Bladder microvascular endothelial cell (primary cell): ENCODE data around the gene MYOF. TPM values are rescaled to one million over a fixed set of nuclear protein-coding genes. Genes with fewer than 3 reads are reported as not detected.

Experiments used
- total RNA-seq: library from RNA; depleted of rRNA; stranded (reverse); fragments of >200 nt; gene quantifications from 2 replicates; pipeline ENCODE4 v1.2.3, GENCODE V29; 2014

The MYOF gene, protein sequence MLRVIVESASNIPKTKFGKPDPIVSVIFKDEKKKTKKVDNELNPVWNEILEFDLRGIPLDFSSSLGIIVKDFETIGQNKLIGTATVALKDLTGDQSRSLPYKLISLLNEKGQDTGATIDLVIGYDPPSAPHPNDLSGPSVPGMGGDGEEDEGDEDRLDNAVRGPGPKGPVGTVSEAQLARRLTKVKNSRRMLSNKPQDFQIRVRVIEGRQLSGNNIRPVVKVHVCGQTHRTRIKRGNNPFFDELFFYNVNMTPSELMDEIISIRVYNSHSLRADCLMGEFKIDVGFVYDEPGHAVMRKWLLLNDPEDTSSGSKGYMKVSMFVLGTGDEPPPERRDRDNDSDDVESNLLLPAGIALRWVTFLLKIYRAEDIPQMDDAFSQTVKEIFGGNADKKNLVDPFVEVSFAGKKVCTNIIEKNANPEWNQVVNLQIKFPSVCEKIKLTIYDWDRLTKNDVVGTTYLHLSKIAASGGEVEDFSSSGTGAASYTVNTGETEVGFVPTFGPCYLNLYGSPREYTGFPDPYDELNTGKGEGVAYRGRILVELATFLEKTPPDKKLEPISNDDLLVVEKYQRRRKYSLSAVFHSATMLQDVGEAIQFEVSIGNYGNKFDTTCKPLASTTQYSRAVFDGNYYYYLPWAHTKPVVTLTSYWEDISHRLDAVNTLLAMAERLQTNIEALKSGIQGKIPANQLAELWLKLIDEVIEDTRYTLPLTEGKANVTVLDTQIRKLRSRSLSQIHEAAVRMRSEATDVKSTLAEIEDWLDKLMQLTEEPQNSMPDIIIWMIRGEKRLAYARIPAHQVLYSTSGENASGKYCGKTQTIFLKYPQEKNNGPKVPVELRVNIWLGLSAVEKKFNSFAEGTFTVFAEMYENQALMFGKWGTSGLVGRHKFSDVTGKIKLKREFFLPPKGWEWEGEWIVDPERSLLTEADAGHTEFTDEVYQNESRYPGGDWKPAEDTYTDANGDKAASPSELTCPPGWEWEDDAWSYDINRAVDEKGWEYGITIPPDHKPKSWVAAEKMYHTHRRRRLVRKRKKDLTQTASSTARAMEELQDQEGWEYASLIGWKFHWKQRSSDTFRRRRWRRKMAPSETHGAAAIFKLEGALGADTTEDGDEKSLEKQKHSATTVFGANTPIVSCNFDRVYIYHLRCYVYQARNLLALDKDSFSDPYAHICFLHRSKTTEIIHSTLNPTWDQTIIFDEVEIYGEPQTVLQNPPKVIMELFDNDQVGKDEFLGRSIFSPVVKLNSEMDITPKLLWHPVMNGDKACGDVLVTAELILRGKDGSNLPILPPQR (N-terminal part only)
- total RNA-seq = 145 and 254 TPM in 2 replicates

GRCh38 chr10:93482145-93482834 is at the start of gene MYOF:
MYOF (minus strand) TSS chr10:93482334; CDS start chr10:93482194, 140 bp downstream.

GRCh38 chr10:93496322-93497041 is 14.3 kb upstream of the MYOF start, which contains the start of gene CEP55:
CEP55 (plus strand) TSS chr10:93496612; CDS start chr10:93500052, 3,440 bp downstream.

Other genes with a start within 250 kb of the MYOF start
- gene CEP55, start 14.3 kb upstream of the MYOF start, total RNA-seq = 28.9 and 47.8 TPM in 2 replicates
- gene FFAR4, start 84.3 kb upstream of the MYOF start, total RNA-seq = not detected in 2 replicates
- not detected in 2 replicates for gene RBP4, start 118.9 kb upstream of the MYOF start, total RNA-seq
- gene PDE6C, start 130.2 kb upstream of the MYOF start, total RNA-seq = not detected in 2 replicates
- 1.9 and 15.2 TPM in 2 replicates for gene FRA10AC1, start 220.3 kb upstream of the MYOF start, total RNA-seq